ENCODE data around the gene KCNH5.

The KCNH5 gene

GRCh38 chr14:62908506-62908905, 136.8 kb downstream of the KCNH5 start:
- no peak for TF ChIP-seq CTCF (IDR thresholded peaks at IDR 0.05; ENCODE audit: low read depth, low read length)
- DNase-seq (ENCODE audit: low read depth in 2 of 2), result no peak
- no peak overlapping the region for H3K4me3 ChIP-seq (replicated peaks in 1 of 2; ENCODE audit: low read depth in 2 of 2, low read length in 2 of 2)

GRCh38 chr14:62905566-62905965, 139.7 kb downstream of the KCNH5 start:
- TF ChIP-seq CTCF (IDR thresholded peaks at IDR 0.05; ENCODE audit: low read depth, low read length), result no peak
- no peak overlapping the region for H3K4me3 ChIP-seq (replicated peaks in 1 of 2; ENCODE audit: low read depth in 2 of 2, low read length in 2 of 2)
- no peak for DNase-seq (ENCODE audit: low read depth in 2 of 2)

GRCh38 chr14:62897771-62898170, 147.5 kb downstream of the KCNH5 start:
- no peak for DNase-seq (ENCODE audit: low read depth in 2 of 2)
- no peak overlapping the region for H3K4me3 ChIP-seq (replicated peaks in 1 of 2; ENCODE audit: low read depth in 2 of 2, low read length in 2 of 2)

GRCh38 chr14:62896932-62897456, 148.3 kb downstream of the KCNH5 start:
- no peak for TF ChIP-seq CTCF (IDR thresholded peaks at IDR 0.05; ENCODE audit: low read depth, low read length)
- DNase-seq (ENCODE audit: low read depth in 2 of 2), result no peak
- H3K4me3 ChIP-seq (replicated peaks in 1 of 2; ENCODE audit: low read depth in 2 of 2, low read length in 2 of 2), result no peak overlapping the region

More at GRCh38 chr14:62897771-62898170, 147.5 kb downstream of the KCNH5 start:
- no peak for TF ChIP-seq CTCF (IDR thresholded peaks at IDR 0.05; ENCODE audit: low read depth, low read length)

- no peak for TF ChIP-seq CTCF (IDR thresholded peaks at IDR 0.05; ENCODE audit: low read depth, low read length)
- no peak for DNase-seq (ENCODE audit: low read depth in 2 of 2)
- H3K4me3 ChIP-seq (replicated peaks in 1 of 2; ENCODE audit: low read depth in 2 of 2, low read length in 2 of 2), result no peak overlapping the region
Measured at GRCh38 chr14:62894736-62895135, 150.5 kb downstream of the KCNH5 start.

- TF ChIP-seq CTCF (IDR thresholded peaks at IDR 0.05; ENCODE audit: low read depth, low read length), result no peak
- H3K4me3 ChIP-seq (replicated peaks in 1 of 2; ENCODE audit: low read depth in 2 of 2, low read length in 2 of 2), result no peak overlapping the region
- DNase-seq (ENCODE audit: low read depth in 2 of 2), result no peak
Measured at GRCh38 chr14:62889364-62889763, 155.9 kb downstream of the KCNH5 start.

- no peak overlapping the region for H3K4me3 ChIP-seq (replicated peaks in 1 of 2; ENCODE audit: low read depth in 2 of 2, low read length in 2 of 2)
- TF ChIP-seq CTCF (IDR thresholded peaks at IDR 0.05; ENCODE audit: low read depth, low read length), result no peak
- DNase-seq (ENCODE audit: low read depth in 2 of 2), result no peak
Measured at GRCh38 chr14:62886461-62886860, 158.8 kb downstream of the KCNH5 start.

All from cardiac fibroblast (primary cell).